GM11168 (cell line): ENCODE measurements around the gene PECR.

Source experiments
- in situ Hi-C: fragments of 300-500 bp; cut with MboI; formaldehyde crosslinking; loops from one replicate; pipeline ENCODE4 v1.12.0; 2022; ENCODE audit warnings: low sequenced_read_pairs; ENCODE audit not compliant: unreplicated experiment

Gene PECR

DNA sequence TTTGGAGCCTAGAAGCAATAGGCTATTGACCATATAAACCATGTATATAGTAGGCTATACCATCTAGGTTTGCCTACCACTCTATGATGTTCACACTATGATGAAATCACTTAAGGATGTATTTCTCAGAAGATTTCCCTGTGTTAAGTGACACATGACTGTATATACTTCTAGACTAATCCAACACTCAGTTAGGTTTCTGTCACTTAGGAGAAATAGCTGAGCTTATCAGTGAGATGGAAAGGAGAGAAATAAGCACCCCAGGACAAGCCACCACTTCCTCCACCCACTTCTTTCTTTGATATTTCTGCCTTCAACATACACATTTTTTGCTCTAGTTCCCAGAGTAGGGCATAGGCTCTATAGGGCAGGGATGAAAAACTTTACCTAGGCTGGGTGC, 7.8 kb downstream of the PECR start:
- in situ Hi-C loops, result no loop called here

DNA sequence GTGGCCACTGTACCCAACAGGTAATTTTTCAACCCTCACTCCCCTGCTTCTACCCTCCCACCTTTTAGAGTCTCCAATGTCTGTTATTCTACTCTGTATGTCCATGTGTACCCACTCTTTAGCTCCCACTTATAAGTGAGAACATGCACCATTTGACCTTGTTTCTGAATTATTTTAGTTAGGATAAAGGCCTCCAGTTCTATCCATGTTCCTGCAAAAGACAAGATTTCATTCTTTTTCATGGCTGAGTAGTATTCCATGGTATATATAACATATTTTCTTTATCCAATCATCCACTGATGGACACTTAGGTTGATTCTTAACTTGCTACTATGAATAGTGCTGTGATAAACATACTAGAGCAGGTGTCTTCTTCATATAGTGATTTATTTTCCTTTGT, 9.1 kb downstream of the PECR start:
- in situ Hi-C loops, result no loop called here

DNA sequence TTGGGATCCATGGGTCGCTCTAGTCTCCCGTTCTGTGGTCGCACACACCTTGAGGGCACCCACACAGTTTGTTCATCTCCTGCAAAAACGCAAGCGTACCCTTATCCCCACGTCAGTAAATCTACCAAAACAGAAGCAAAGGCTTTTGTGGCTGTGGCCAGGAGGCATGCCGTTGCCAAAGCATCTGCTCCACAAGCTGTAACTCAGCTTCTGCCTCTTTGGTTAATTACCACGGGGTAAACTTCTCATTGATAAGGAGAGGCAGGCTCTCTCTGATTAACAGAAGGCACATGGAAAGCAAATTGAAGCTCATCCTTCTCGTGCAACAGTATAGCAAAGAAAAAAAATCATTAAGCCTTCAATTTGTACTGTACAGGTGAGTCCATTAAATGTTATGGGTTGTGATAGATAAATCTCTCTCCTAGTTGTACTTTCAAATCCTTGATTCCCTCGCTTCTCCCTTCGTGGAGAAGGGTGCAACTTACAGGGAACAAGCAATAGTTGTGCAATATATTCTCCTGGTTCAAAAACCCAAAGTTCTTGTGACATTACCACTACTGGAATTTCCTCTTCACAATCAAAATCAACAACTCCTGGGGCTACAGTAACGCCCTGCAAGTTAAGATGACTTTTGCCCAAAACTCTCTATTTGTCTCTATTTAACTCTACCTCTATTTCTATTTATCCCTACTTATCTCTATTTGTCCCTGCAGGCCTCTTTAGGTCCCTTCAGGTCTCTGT, 10.3 kb downstream of the PECR start:
- in situ Hi-C loops, result no loop called here

DNA sequence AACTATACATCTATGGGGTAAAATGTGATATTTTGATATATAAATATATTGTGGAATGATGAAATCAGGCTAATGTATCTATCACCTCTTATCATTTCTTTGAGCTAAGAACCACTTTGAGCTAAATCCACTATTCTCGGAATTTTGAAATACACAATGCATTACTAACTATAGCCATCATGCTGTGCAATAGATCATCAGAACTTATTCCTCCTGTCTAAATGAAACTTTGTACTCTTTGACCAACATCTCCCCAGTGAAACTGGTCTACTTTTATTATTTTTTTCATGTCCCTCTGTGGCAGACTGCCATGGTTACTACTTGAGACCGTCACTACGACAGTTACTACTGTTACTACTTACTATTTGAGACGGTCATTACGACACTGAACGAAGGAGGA, 11.4 kb downstream of the PECR start:
- in situ Hi-C loops, result no loop called here

DNA sequence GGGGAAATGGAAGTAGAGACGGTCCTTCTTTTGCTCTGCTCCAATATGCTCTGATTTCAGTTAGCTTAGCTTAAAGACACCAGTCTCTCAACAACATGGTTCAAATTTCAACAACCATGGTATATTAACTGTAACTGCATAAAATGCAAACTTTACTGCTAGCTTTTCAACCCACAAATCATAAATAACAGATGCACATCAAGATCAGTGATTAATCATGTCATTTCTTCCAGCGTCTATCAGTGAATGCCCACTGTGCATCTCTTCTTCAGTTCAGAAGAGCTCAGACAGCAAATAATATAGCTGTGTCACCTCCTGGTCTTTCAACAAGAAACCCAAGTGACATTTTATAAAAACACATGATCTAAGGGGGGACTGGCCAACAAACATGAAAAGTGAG, 12.6 kb downstream of the PECR start:
- in situ Hi-C loops, result no loop called here

DNA sequence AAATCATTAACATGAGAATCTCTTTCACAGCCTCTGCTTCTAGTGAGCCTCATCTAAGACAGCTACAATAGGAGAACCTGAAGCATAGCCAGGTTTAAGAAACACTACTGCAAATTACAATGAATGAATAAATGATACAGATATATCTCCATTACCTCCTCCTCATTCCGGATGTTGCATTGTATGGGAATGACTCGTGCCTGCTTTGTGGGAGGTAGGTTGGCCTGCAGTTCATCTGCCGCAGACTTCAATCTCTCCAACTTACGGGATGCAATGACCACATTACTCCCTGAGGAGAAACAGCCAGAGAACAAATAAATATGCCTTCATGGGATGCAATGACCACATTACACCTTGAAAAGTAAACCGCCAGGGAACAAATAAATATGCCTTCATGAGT, 15.4 kb downstream of the PECR start:
- in situ Hi-C loops, result no loop called here

DNA sequence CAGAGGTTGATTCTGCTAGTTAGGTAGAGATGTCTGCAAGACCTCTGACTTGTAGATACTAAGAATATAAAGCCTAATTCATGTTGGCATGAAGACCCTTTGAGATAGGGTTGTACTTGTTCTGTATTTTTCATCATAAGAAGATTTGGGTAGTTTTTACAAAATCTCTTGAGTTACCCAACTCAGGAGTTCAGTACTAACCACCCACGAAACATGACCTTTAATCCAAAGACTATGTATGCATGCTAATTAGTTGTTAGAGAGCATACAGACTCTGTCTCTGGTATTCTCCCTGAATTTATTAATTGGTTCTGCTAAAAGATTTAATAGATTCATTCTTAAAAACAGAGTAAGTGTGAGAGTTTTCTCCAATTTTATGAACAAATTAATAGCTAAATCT, 16.9 kb downstream of the PECR start:
- in situ Hi-C loops, result no loop called here

DNA sequence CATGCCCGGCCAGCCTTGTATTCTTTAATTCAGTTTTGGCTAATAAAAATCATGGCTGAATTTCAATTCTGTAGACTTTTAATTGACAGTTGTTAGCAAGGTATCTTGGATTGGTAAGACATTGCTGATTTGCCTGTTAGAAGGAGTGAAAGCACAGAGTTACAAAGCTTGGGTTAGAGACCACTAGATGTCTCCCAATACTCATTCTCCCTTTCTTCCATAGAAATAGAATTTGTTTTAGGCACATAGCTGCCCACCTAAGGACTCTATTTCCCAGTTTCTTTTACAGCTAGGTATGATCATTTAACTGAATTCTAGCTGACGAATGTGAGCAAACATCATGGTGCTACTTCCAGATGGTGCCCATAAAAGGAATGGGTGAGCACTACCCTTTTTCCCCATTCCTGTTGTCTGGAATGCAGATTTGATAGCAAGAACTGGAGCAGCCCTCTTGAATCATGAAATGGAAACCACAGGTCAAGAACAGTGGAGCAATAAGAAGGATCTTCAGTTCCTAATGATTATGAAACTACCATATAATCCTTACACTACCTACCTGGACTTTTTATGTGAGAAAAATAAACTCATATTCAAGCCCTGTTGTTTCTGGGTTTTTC, 17.5 kb downstream of the PECR start:
- in situ Hi-C loops, result no loop called here

DNA sequence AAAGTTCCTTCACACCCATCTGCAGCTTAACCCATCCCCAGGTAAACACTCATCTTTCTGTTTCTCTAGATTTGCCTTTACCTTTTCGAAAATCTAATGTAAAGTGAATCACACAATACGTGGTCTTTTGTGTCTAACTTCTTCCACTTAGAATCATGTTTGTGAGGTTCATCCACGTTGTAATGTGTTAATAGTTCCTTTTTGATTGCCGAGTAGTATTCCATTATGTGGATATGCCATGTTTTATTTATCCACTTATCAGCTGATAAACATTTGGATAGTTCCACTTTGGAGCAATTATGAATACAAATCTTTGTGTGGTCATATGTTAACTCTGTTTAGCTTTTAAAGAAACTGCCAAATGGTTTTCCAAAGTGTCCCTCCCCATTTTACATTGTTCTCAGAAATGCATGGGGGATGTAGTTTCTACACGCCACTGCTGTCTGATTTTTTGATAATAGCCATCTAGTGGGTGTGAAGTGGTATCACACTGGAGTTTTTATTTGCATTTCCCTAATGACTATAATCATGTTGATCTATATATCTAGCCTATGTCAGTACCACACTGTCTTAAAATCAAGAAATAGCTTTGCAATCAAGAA, 22.3 kb downstream of the PECR start:
- in situ Hi-C loops, result no loop called here

DNA sequence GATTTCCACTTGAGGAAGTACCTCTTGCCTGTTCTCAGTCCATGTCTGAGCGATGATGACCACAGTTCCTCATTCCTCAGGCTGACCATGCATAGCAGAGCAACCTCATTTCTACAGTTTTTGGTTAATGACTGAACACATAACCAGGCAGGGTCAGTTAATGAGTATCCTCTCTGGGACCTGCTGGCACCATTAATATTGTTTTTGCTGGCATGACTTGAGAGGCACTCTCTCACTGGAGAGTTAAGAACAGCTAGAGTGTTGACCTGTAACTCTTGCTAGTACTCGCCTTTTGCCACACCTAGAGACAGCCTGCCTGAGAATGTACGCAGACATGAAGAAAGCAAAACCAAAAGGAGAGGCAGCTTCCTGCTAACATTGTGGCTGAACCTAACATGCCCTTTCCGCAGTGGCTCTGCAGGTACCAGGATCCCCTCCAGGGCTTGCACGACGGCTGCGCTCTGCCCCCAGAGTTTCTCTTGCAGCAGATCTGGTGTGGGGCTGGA, 23.9 kb downstream of the PECR start:
- in situ Hi-C loops, result no loop called here

DNA sequence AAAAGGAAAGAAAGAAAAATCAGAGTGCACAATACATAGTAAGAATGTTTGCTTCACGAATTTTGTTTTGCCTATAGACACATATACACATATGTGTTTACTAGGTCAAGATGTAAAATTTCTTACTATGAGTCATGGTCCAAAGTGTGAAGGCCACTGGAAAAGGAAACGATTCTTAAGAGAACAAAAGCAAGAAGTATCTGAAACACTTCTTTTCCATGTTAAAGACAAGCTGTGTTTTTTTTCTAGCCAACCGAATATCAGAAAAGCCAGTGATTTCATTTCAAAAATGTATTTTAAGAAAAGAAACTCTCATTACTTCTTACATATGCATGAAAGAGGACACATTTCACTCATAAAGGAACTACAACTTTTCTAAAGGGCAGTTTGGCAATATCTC, 24.9 kb downstream of the PECR start:
- in situ Hi-C loops, result no loop called here

DNA sequence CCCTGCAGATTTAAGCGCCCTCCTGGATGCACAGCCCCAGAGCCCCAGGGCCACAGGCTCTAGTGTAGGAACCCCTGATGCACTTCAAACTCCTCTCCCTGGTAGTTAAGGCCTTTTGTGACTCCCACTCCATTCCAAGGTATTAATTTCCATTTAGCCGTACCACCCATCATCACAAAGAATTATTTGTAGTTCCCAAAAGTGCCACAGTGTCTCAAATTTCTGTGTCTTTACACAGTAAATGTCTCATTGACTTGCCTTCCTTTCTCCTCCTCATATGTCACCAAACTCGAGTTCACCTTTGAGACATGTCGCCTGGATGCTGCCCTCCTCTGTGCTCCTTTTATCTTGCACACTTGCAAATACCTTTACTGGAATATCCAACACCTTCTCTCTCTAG, 25.9 kb downstream of the PECR start:
- in situ Hi-C loops, result no loop called here

DNA sequence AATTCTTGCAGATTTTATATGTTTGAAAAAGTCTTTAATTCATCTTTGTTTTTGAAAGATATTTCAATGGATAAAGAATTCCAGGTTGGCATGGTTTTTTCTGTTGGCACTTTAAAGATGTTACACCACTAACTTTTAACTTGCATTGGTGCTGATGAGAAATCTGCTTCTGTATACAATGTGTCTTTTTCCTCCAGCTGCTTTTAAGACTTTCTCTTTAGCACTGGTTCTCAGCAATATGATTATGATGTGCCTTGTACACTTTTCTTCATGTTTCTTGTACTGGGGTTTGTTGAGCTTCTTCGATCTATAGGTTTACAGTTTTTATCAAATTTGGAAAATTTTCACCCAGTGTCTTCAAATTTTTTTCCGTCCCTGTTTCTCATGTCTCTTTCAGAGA, 29.2 kb downstream of the PECR start:
- in situ Hi-C loops, result no loop called here

DNA sequence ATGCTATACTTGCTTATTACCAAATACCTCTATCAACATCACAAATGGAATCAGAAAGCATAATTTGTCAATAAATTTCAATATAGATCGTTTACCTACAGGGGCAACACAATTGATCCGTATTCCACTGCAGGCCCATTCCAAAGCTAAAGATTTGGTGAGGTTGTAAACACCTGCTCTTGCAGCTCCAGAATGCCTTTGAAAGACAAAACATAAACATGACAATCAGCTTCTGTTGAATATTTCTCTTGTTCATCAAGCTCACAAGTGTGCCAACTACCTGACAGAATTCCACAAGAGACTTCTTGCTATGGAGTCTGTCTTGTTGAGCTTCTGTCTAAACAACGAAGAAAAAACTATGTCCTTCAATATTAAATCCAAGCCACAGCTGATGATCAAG, 30.3 kb downstream of the PECR start:
- in situ Hi-C loops, result no loop called here

DNA sequence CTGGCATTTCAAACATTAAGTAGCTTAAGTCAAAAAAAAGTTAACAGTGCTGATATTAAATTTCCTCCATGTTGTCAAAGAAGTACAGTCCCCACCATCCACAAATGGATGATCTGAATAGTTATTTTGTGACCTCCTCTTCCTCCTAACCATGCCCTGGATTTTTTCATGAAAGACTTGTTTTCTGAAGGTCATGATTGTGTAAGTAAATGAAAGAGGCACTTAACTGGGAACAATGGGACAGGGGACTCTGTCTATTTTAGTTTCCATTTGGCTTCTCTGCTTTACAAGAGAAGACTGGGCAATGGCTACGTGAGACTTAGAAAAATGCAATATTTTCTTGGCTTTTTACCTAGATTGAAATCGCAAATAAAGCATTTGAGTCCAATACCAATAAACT, 32.2 kb downstream of the PECR start:
- in situ Hi-C loops, result no loop called here

DNA sequence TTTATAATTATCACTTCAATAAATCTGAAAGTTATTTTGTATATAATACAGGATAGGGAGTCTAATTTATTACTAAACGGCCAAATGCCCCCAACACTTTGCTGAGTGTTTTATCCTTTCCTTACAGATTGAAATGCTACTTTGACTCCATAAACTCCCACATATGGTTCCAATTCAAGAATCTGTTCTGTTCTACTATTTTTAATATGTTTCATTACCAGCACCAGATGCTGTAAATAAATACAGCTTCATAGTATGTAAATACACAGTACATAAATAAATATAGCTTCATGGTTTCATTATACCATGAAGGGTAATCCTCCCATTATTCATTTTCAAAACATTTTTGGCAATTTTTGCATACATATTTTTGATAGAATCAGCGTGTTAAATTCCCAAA, 34.2 kb downstream of the PECR start:
- in situ Hi-C loops, result no loop called here

DNA sequence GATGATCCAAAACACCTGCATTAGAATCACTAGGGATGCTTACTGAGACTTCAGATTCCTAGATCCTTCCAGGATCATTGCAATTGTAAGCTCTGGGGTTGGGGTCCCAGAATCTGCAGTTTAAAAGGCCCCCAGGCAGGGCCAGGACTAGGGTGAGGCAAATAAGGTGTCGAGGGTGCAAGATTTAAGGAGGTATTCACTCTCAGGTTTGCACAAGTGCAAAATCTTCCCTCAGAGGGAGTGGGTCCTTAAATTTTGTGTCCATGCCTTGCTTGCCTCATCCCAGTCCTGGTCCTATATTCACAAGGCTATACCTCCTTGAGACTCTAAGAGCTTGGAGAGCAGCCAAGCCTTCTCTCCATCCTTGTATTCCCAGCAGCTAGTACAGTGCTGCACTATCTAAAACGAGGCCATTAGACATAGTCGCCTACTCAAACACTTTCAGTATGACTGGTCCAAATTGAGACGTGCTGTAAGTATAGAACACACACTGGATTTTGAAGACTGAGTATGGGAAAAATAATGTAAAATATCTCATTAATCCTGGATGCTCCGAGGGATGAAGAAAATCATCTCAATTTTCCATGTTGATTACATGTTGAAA, 36.6 kb downstream of the PECR start:
- in situ Hi-C loops, result no loop called here

DNA sequence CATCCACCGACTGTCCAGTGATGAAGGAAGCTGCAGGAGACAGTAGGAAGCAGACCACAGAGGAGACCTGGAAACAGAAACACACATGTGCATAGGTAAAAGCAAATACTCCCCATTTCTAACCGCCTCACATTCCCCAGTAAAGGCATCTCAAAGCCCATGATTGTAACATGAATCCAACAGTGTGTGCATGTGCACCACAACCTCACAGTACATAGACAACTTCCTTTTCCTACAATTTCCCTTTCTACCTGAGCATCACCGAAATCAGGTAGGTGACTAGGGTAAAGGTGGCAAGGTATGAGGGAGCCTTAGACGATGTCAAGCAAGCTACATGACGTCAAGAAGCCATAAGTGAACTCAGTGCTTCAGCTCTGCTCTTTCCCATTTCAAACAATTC, 37.7 kb downstream of the PECR start:
- in situ Hi-C loops, result no loop called here

DNA sequence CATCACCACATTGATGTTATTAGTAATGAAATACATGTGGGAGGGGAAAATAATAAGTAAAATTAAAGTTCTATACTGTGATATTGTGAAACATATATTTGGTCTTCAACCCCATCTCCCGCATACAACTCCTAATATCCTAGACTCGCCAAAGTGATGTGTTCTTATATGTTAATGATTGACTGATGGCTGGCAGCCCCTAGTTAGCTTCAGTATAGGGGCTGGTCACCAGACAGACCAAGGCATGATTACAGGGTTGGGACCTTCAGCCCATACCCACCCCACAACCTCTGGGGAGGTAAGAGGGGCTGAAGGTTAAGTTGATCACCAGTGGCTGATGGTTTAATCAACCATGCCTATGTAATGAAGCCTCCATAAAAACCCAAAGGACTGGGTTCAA, 40.2 kb downstream of the PECR start:
- in situ Hi-C loops, result no loop called here

DNA sequence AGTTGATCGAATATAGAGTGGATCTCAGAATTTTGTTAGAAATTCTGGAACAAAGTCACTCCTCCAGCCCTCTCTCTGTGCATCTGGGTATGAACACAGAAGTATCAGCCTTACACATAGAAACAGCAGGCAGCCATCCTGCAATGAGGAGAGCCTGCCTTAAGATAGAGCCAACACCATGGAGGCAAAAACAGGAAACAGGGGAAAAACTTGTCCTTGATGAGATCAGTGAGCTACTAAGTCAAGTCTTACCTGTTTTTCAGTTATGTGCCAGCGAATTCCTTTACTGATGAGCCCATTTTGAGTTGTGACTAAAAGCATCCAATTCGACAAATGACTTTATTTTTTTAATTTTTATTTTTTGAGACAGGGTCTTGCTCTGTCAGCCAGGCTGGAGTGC, 41.7 kb downstream of the PECR start:
- in situ Hi-C loops, result no loop called here

DNA sequence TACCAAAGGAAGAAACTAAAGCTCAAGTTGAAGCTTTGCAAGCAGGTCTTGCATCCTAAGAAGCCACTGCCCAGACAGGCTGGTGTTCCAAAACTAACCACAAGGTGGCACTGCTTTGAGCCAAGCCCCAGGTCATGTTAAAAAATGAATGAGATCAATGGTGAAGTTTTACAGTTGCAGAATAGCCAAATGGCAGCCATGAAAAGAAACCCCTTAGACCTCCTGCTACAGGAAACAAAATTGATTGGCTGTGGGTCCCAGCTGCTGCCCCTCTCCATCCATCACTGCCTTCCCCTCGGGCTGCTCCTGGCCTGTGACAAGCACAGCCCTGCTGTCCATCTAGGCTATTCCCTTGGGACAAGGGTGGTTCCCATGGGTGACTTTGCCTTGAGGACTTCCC, 47.5 kb downstream of the PECR start:
- in situ Hi-C loops, result no loop called here
